ENCODE data around the gene MPDZ. TPM values are rescaled to one million over a fixed set of nuclear protein-coding genes. Genes with fewer than 3 reads are reported as not detected.
"Not testable (repeated sequence)": the region's sequence is repeated elsewhere in the genome, so short reads cannot be mapped to it uniquely, and the experiment has no call there.

MPDZ gene
- total RNA-seq, 1 donor from 2014 or later = 31.0 TPM

DNA sequence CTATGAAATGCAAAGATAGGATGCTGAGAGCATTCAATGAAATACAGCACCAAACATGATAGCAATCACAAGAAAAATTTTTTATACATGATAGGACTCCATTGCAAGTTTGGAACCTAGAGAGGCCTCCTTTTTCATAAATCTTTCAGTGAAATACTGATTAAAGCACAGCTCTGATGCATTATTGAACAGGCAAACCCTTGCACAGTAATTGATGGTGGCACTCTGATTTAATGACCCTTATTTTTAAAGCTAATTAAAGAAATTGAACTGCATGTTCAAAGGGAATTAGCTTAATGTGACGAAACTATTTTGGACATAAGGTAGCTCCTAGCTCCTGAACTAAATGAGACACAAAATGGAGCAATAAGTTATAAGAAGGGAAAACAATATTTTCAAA lies 44.6 kb downstream of the MPDZ start:
- Histone ChIP-seq H3K4me1 (ENCODE audit: insufficient read depth, low read length) (no peaks in the 10 kb centered on the region), H3K36me3 (ENCODE audit: insufficient read depth, low read length) (no peaks in the 10 kb centered on the region), H3K9ac (ENCODE audit: low read length) (no peak overlapping the region), H3K79me2 (ENCODE audit: insufficient read depth, low read length) (no peaks in the 10 kb centered on the region), H3K4me2 (ENCODE audit: low read length) (no peak overlapping the region), H3K27ac (ENCODE audit: low read depth, low read length) (no peak overlapping the region), H3K27me3 (ENCODE audit: insufficient read depth, low read length) (no peaks in the 10 kb centered on the region), H2AFZ (ENCODE audit: low read depth, low read length) (no peak overlapping the region), H4K20me1 (ENCODE audit: insufficient read depth, low read length) (no peaks in the 10 kb centered on the region), H3K4me3 (ENCODE audit: insufficient read depth, low read depth, low read length) (no peak overlapping the region), H3K9me3 (ENCODE audit: insufficient read depth, low read depth, low read length) (no peaks in the 10 kb centered on the region)
- TF ChIP-seq EZH2 (IDR thresholded peaks at IDR 0.05; ENCODE audit: insufficient read depth, low read length) = no peak
- TF ChIP-seq, protein P1, sequence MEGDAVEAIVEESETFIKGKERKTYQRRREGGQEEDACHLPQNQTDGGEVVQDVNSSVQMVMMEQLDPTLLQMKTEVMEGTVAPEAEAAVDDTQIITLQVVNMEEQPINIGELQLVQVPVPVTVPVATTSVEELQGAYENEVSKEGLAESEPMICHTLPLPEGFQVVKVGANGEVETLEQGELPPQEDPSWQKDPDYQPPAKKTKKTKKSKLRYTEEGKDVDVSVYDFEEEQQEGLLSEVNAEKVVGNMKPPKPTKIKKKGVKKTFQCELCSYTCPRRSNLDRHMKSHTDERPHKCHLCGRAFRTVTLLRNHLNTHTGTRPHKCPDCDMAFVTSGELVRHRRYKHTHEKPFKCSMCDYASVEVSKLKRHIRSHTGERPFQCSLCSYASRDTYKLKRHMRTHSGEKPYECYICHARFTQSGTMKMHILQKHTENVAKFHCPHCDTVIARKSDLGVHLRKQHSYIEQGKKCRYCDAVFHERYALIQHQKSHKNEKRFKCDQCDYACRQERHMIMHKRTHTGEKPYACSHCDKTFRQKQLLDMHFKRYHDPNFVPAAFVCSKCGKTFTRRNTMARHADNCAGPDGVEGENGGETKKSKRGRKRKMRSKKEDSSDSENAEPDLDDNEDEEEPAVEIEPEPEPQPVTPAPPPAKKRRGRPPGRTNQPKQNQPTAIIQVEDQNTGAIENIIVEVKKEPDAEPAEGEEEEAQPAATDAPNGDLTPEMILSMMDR (IDR thresholded peaks at IDR 0.05; ENCODE audit: insufficient read depth, low read depth, low read length) = no peak
- no peak overlapping the region for H3K27ac Mint-ChIP-seq (ENCODE audit: unreplicated experiment)
- H3K9me3 Mint-ChIP-seq (ENCODE audit: unreplicated experiment) = no peaks in the 10 kb centered on the region
- H3K4me3 Mint-ChIP-seq (ENCODE audit: unreplicated experiment) = no peak overlapping the region
- DNase-seq (ENCODE audit: low read depth) (no peak), FAIRE-seq (no peak)
- H3K27me3 Mint-ChIP-seq (ENCODE audit: low read depth, unreplicated experiment) = no peaks in the 10 kb centered on the region
- no peaks in the 10 kb centered on the region for H3K36me3 Mint-ChIP-seq (ENCODE audit: low read depth, unreplicated experiment)
- H3K4me1 Mint-ChIP-seq (ENCODE audit: low read depth, unreplicated experiment) = no peaks in the 10 kb centered on the region

DNA sequence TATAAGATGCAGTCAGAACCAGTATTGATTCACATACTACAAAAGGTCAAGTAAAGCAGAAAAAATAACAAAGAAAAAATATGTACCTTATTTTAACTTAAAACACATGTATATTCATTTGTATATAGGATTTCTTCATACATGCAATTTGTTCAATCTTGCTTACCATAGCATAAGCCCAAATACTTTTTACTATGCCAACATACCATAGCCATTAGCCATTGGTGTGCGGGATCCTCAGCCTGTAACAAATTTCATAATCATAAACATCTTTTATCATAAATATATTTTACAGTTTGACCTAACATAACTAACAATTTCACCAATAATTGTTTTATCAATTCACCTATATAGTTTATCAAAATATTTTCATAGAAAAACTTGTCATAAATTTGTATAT lies 51.1 kb downstream of the MPDZ start:
- Histone ChIP-seq H3K27ac (ENCODE audit: low read depth, low read length) (no peak overlapping the region), H3K79me2 (ENCODE audit: insufficient read depth, low read length) (no peaks in the 10 kb centered on the region), H2AFZ (ENCODE audit: low read depth, low read length) (no peak overlapping the region), H3K9me3 (ENCODE audit: insufficient read depth, low read depth, low read length) (no peaks in the 10 kb centered on the region), H3K9ac (ENCODE audit: low read length) (no peak overlapping the region), H3K4me3 (ENCODE audit: insufficient read depth, low read depth, low read length) (no peak overlapping the region), H3K36me3 (ENCODE audit: insufficient read depth, low read length) (peaks cover 1% of the 10 kb centered on the region), H4K20me1 (ENCODE audit: insufficient read depth, low read length) (no peaks in the 10 kb centered on the region), H3K4me1 (ENCODE audit: insufficient read depth, low read length) (no peaks in the 10 kb centered on the region), H3K27me3 (ENCODE audit: insufficient read depth, low read length) (no peaks in the 10 kb centered on the region), H3K4me2 (ENCODE audit: low read length) (no peak overlapping the region)
- Mint-ChIP-seq H3K36me3 (ENCODE audit: low read depth, unreplicated experiment) (no peaks in the 10 kb centered on the region), H3K9me3 (ENCODE audit: unreplicated experiment) (no peaks in the 10 kb centered on the region), H3K4me3 (ENCODE audit: unreplicated experiment) (no peak overlapping the region), H3K27me3 (ENCODE audit: low read depth, unreplicated experiment) (no peaks in the 10 kb centered on the region), H3K27ac (ENCODE audit: unreplicated experiment) (no peak overlapping the region), H3K4me1 (ENCODE audit: low read depth, unreplicated experiment) (peaks cover 2% of the 10 kb centered on the region)
- TF ChIP-seq EZH2 (IDR thresholded peaks at IDR 0.05; ENCODE audit: insufficient read depth, low read length) = no peak
- TF ChIP-seq, protein P1 (IDR thresholded peaks at IDR 0.05; ENCODE audit: insufficient read depth, low read depth, low read length) = no peak
- FAIRE-seq = no peak
- no peak for DNase-seq (ENCODE audit: low read depth)

- no peak overlapping the region for H3K27ac Mint-ChIP-seq (ENCODE audit: unreplicated experiment)
- peaks cover 2% of the 10 kb centered on the region for H3K4me1 Mint-ChIP-seq (ENCODE audit: low read depth, unreplicated experiment)
- DNase-seq (ENCODE audit: low read depth) = no peak
- H3K27me3 Mint-ChIP-seq (ENCODE audit: low read depth, unreplicated experiment) = no peaks in the 10 kb centered on the region
- no peaks in the 10 kb centered on the region for H3K9me3 ChIP-seq (ENCODE audit: insufficient read depth, low read depth, low read length)
- H3K79me2 ChIP-seq (ENCODE audit: insufficient read depth, low read length) = no peaks in the 10 kb centered on the region
- no peak overlapping the region for H3K4me3 Mint-ChIP-seq (ENCODE audit: unreplicated experiment)
- no peak overlapping the region for H3K4me2 ChIP-seq (ENCODE audit: low read length)
- no peak overlapping the region for H3K4me3 ChIP-seq (ENCODE audit: insufficient read depth, low read depth, low read length)
- no peak overlapping the region for H3K9ac ChIP-seq (ENCODE audit: low read length)
- H3K9me3 Mint-ChIP-seq (ENCODE audit: unreplicated experiment) = no peaks in the 10 kb centered on the region
- no peak for FAIRE-seq
- H3K36me3 ChIP-seq (ENCODE audit: insufficient read depth, low read length) = peaks cover 5% of the 10 kb centered on the region
- no peak overlapping the region for H3K27ac ChIP-seq (ENCODE audit: low read depth, low read length)
- peaks cover 2% of the 10 kb centered on the region for H3K36me3 Mint-ChIP-seq (ENCODE audit: low read depth, unreplicated experiment)
- H3K27me3 ChIP-seq (ENCODE audit: insufficient read depth, low read length) = no peaks in the 10 kb centered on the region
- H4K20me1 ChIP-seq (ENCODE audit: insufficient read depth, low read length) = no peaks in the 10 kb centered on the region
- TF ChIP-seq, protein P1 (IDR thresholded peaks at IDR 0.05; ENCODE audit: insufficient read depth, low read depth, low read length) = no peak
- no peak for TF ChIP-seq EZH2 (IDR thresholded peaks at IDR 0.05; ENCODE audit: insufficient read depth, low read length)
- H3K4me1 ChIP-seq (ENCODE audit: insufficient read depth, low read length) = no peaks in the 10 kb centered on the region
- no peak overlapping the region for H2AFZ ChIP-seq (ENCODE audit: low read depth, low read length)
Measured at GRCh38 chr9:13224366-13224765, 55.1 kb downstream of the MPDZ start.

GRCh38 chr9:13222733-13223132 lies 56.8 kb downstream of the MPDZ start:
- not testable (repeated sequence) for H3K4me3 Mint-ChIP-seq (ENCODE audit: unreplicated experiment); FAIRE-seq; H3K36me3 Mint-ChIP-seq (ENCODE audit: low read depth, unreplicated experiment); DNase-seq (ENCODE audit: low read depth); H4K20me1 ChIP-seq (ENCODE audit: insufficient read depth, low read length); H3K9me3 Mint-ChIP-seq (ENCODE audit: unreplicated experiment); H3K9ac ChIP-seq (ENCODE audit: low read length); H3K4me2 ChIP-seq (ENCODE audit: low read length); H3K27ac Mint-ChIP-seq (ENCODE audit: unreplicated experiment); H3K4me1 Mint-ChIP-seq (ENCODE audit: low read depth, unreplicated experiment); H3K9me3 ChIP-seq (ENCODE audit: insufficient read depth, low read depth, low read length); H3K4me1 ChIP-seq (ENCODE audit: insufficient read depth, low read length); H3K79me2 ChIP-seq (ENCODE audit: insufficient read depth, low read length); H3K27me3 ChIP-seq (ENCODE audit: insufficient read depth, low read length); H3K4me3 ChIP-seq (ENCODE audit: insufficient read depth, low read depth, low read length); H3K36me3 ChIP-seq (ENCODE audit: insufficient read depth, low read length); H3K27me3 Mint-ChIP-seq (ENCODE audit: low read depth, unreplicated experiment); H2AFZ ChIP-seq (ENCODE audit: low read depth, low read length); H3K27ac ChIP-seq (ENCODE audit: low read depth, low read length)

Measured in astrocyte (in vitro differentiated cells and primary cell).